B cell (primary cell): ENCODE measurements around the gene BIRC5. TPM values are rescaled to one million over a fixed set of nuclear protein-coding genes. Genes with fewer than 3 reads are reported as not detected.

Experiments used
- ATAC-seq: fragments of 200-7000 bp; cut with Tn5 transposase; one replicate; pipeline ENCODE4 v1.10.0; 2021; ENCODE audit warnings: low read depth, mild to moderate bottlenecking, moderate number of reproducible peaks, moderate library complexity
- CTCF ChIA-PET: fragments of 350-600 bp; sonication (Branson Sonifier 250); formaldehyde crosslinking; loops from one replicate; lab custom pipeline; 2021; ENCODE audit warnings: antibody characterized with exemption, inconsistent platforms; lab: Charles Lee
- POLR2A ChIA-PET: fragments of 350-600 bp; sonication (Branson Sonifier 250); formaldehyde crosslinking; loops from one replicate; lab custom pipeline; 2021; ENCODE audit warnings: antibody characterized with exemption; lab: Charles Lee
- DNase-seq: peaks from one replicate; pipeline ENCODE4 v3.0.0; 2013
- H2AFZ ChIP-seq: 2 replicates; pipeline ENCODE4 v1.6.1; 2012; ENCODE audit warnings: mild to moderate bottlenecking, low read depth, low read length; ENCODE audit not compliant: insufficient read depth, poor library complexity, severe bottlenecking
- H3K27ac ChIP-seq, 2 donors: 1 replicate in 1 of 2; 2 replicates in 1 of 2; pipeline ENCODE4 v1.5.1; 2012 to 2013; ENCODE audit warnings: low read length in 2 of 2, mild to moderate bottlenecking in 2 of 2, moderate library complexity in 1 of 2
- H3K27me3 ChIP-seq, 4 experiments: fragments of 200-600 bp in 1 of 4; sonication (generic) in 1 of 4; replicated peaks in 1 of 4; 1 replicate in 2 of 4; 2 replicates in 2 of 4; pipeline versions ENCODE4 v1.6.1 to v1.7.0; 2013 to 2016; ENCODE audit warnings: low read length in 3 of 4, mild to moderate bottlenecking in 2 of 4, mixed read lengths in 1 of 4, moderate library complexity in 1 of 4; ENCODE audit not compliant: insufficient read depth in 4 of 4, control insufficient read depth in 3 of 4; ENCODE audit errors: control extremely low read depth in 1 of 4
- H3K36me3 ChIP-seq, 2 experiments: replicated peaks in 1 of 2; 1 replicate in 1 of 2; 2 replicates in 1 of 2; pipeline versions ENCODE4 v1.6.1 to v1.7.1; 2013; ENCODE audit warnings: low read length in 1 of 2; ENCODE audit not compliant: insufficient read depth in 2 of 2, control insufficient read depth in 1 of 2; ENCODE audit errors: control extremely low read depth in 1 of 2, extremely low read depth in 1 of 2
- H3K4me1 ChIP-seq, 2 donors: fragments of 200-600 bp in 1 of 2; sonication (generic) in 1 of 2; 1 replicate in 1 of 2; 2 replicates in 1 of 2; pipeline versions ENCODE4 v1.5.1 to v1.6.1; 2013 to 2017; ENCODE audit warnings: low read length in 2 of 2; ENCODE audit not compliant: control insufficient read depth in 2 of 2, insufficient read depth in 2 of 2
- H3K4me2 ChIP-seq: replicated peaks from 2 replicates; pipeline ENCODE3; 2012; ENCODE audit warnings: mild to moderate bottlenecking, low read depth, low read length; ENCODE audit not compliant: poor library complexity, severe bottlenecking
- H3K4me3 ChIP-seq, 5 experiments: fragments of 200-600 bp in 1 of 5; sonication (generic) in 1 of 5; 1 replicate in 3 of 5; 2 replicates in 2 of 5; pipeline versions ENCODE4 v1.5.1 to v1.7.0; 2011 to 2016; ENCODE audit warnings: low read length in 4 of 5, mild to moderate bottlenecking in 4 of 5, low read depth in 2 of 5, control low read depth in 1 of 5, moderate library complexity in 1 of 5; ENCODE audit not compliant: insufficient read depth in 1 of 5; ENCODE audit errors: control extremely low read depth in 1 of 5, extremely low read depth in 1 of 5
- H3K79me2 ChIP-seq: fragments of 200-600 bp; sonication (generic); one replicate; pipeline ENCODE4 v1.6.0; 2016; ENCODE audit warnings: low read length; ENCODE audit not compliant: control insufficient read depth, insufficient read depth
- H3K9ac ChIP-seq: fragments of 200-600 bp; sonication (generic); 2 replicates; pipeline ENCODE4 v1.6.1; 2017; ENCODE audit warnings: mild to moderate bottlenecking, low read length, moderate library complexity
- H3K9me3 ChIP-seq, 3 donors: one replicate each; pipeline versions ENCODE4 v1.6.1 to v1.7.1; 2013; ENCODE audit warnings: low read length in 2 of 3; ENCODE audit not compliant: control insufficient read depth in 2 of 3, insufficient read depth in 1 of 3; ENCODE audit errors: control extremely low read depth in 1 of 3
- H4K20me1 ChIP-seq: 2 replicates; pipeline ENCODE4 v1.6.0; 2012; ENCODE audit warnings: mild to moderate bottlenecking, low read length; ENCODE audit not compliant: insufficient read depth, control insufficient read depth, poor library complexity, severe bottlenecking
- H3K27ac Mint-ChIP-seq: one replicate; pipeline ENCODE4 v1.8.0; 2021; ENCODE audit warnings: mixed read lengths
- H3K27me3 Mint-ChIP-seq: one replicate; pipeline ENCODE4 v1.8.0; 2021; ENCODE audit warnings: mixed read lengths
- H3K4me1 Mint-ChIP-seq: one replicate; pipeline ENCODE4 v1.8.0; 2021; ENCODE audit warnings: mixed read lengths
- H3K4me3 Mint-ChIP-seq: one replicate; pipeline ENCODE4 v1.8.0; 2021; ENCODE audit warnings: mixed read lengths
- H3K9me3 Mint-ChIP-seq: one replicate; pipeline ENCODE4 v1.8.0; 2022; ENCODE audit warnings: mixed read lengths; ENCODE audit not compliant: insufficient read depth
- CTCF ChIP-seq: fragments of 200-600 bp; IDR thresholded peaks from one replicate; pipeline ENCODE4 v1.8.0; 2022; ENCODE audit warnings: antibody characterized with exemption, mild to moderate bottlenecking
- EZH2 ChIP-seq: IDR thresholded peaks from 2 replicates; pipeline ENCODE4 v1.6.1; 2012; ENCODE audit warnings: borderline replicate concordance, low read depth, mild to moderate bottlenecking, moderate library complexity, low read length; ENCODE audit not compliant: insufficient read depth, poor library complexity, severe bottlenecking
- WGBS: methylation state at CpG from one replicate; pipeline ENCODE4 v1.1.5; 2013; ENCODE audit warnings: missing lambda C conversion rate; ENCODE audit not compliant: insufficient coverage; 5-methylcytosine and 5-hydroxymethylcytosine counted together
- intact Hi-C: fragments of 100-400 bp; cut with micrococcal nuclease; formaldehyde crosslinking; loops from one replicate; pipeline ENCODE4 v1.10.0; 2022
- polyA plus RNA-seq: library from polyadenylated mRNA; depleted of rRNA; stranded (reverse); fragments of >200 nt; gene quantifications from 2 replicates; pipeline ENCODE4 v1.2.3, GENCODE V29; 2012
- total RNA-seq, 2 donors: library from RNA; stranded (reverse); fragments of 120-200 nt in 1 of 2; gene quantifications; 1 replicate in 1 of 2; 2 replicates in 1 of 2; pipeline versions ENCODE4 v1.2.3 to v1.2.4, GENCODE V29; 2013 to 2022

BIRC5 gene
- total and polyA plus RNA-seq, 2 donors (not counting 1 experiment from before 2014, with no cell fraction given): 0.33 to 0.84 TPM

DNA sequence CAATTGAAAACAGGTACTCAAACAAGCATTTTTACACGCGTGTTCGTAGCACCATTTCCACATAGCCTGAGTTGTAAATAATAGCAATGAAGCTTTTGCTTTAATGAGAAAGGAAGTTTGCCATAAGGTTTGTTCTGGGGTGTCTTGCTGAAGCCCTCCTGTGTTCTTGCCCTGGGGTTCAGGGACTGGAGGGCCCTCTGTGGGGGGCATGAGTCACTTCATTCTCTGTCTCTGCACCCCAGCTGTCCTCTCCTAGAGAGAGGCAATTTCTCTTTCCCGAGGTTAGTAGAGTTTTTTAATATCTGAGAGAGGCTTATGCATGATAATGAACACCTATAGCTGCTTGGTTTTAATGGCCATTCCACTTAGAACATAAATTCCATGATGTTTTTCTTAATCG, 17.3 kb upstream of the BIRC5 start:
- Histone ChIP-seq H3K4me1 (peaks cover 3 to 15% of the 10 kb centered on the region in 2 donors), H3K27me3 (no peaks in the 10 kb centered on the region), H4K20me1 (no peaks in the 10 kb centered on the region), H3K9ac (no peak overlapping the region), H3K36me3 (no peaks in the 10 kb centered on the region), H3K79me2 (peaks cover 6% of the 10 kb centered on the region), H3K4me3 (no peak overlapping the region), H2AFZ (no peak overlapping the region), H3K27ac (no peak overlapping the region), H3K9me3 (peaks cover 0 to 4% (median 0%) of the 10 kb centered on the region in 3 donors), H3K4me2 (no peak overlapping the region)
- Mint-ChIP-seq H3K27me3 (no peaks in the 10 kb centered on the region), H3K9me3 (no peaks in the 10 kb centered on the region), H3K4me1 (peaks cover 14% of the 10 kb centered on the region), H3K27ac (no peak overlapping the region), H3K4me3 (no peak overlapping the region)
- TF ChIP-seq EZH2: no peak
- no peak for TF ChIP-seq CTCF
- intact Hi-C loops: no loop called here
- WGBS: no CpG with 5 or more reads among the region's 5 CpGs
- ChIA-PET CTCF (interaction anchor here (0.6 to 2.1 kb wide), 2 partner anchors 83 to 140 kb away, joined by 3 to 9 read pairs; no protein-coding TSS in a partner anchor), POLR2A (interaction anchor here (0.7 kb wide), 2 partner anchors 10 to 28 kb away, joined by 3 to 4 read pairs; no protein-coding TSS in a partner anchor)
- DNase-seq (no peak), ATAC-seq (no peak)

DNA sequence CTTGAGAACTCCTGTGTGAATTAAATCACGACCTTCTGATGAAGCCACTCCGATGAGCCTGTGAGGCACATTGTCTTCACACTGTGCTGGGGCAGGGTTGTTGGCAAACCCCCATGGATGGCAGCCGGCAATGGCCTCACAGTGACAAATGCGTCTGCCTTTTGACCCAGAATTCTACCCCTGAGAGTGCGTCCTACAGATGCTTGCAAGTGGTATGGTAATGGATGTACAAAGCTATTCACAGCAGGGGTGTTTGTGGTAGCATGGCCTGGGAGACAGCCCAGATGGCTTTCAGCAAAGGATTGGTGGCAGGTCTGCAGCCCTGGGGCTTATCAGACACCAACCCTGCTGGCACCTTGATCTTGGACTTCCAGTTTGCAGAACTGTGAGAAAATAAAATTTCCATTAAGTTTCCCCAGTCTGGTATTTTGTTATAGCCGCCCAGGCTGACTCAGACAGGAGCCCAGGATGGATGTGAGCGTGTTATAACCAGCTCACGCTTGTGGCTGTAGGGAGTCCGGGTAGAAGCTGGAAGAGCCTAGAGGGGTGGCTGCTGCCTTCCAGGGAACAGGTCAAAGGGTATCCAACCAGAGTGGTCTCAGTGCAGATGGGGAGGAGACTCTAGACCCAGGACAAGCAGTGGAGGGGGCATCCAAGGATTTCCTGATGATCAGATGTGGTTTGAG, 16.8 kb upstream of the BIRC5 start:
- no peak overlapping the region for H2AFZ ChIP-seq
- 95% methylated on average over 9 of the region's 9 CpGs for WGBS
- H3K27ac ChIP-seq: no peak overlapping the region
- no peak overlapping the region for H3K4me2 ChIP-seq
- CTCF ChIA-PET: interaction anchor here (1.1 to 2.1 kb wide), 2 partner anchors 21 to 84 kb away, joined by 3 to 9 read pairs; no protein-coding TSS in a partner anchor
- no peaks in the 10 kb centered on the region for H4K20me1 ChIP-seq
- no peaks in the 10 kb centered on the region for H3K36me3 ChIP-seq
- H3K9me3 ChIP-seq: peaks cover 0 to 4% (median 0%) of the 10 kb centered on the region in 3 donors
- H3K27me3 ChIP-seq: no peaks in the 10 kb centered on the region
- no peak for DNase-seq
- no peak for ATAC-seq
- POLR2A ChIA-PET: interaction anchor here (0.7 kb wide), 2 partner anchors 9 to 28 kb away, joined by 3 to 4 read pairs; no protein-coding TSS in a partner anchor
- H3K9me3 Mint-ChIP-seq: no peaks in the 10 kb centered on the region
- H3K27ac Mint-ChIP-seq: no peak overlapping the region
- no peaks in the 10 kb centered on the region for H3K27me3 Mint-ChIP-seq
- intact Hi-C loops: no loop called here
- H3K4me1 Mint-ChIP-seq: peaks cover 14% of the 10 kb centered on the region
- H3K79me2 ChIP-seq: peaks cover 6% of the 10 kb centered on the region
- TF ChIP-seq EZH2 (no peak), CTCF (no peak)
- peaks cover 3 to 15% of the 10 kb centered on the region in 2 donors for H3K4me1 ChIP-seq
- H3K9ac ChIP-seq: no peak overlapping the region
- H3K4me3 ChIP-seq: no peak overlapping the region
- peak overlapping the region; percentile 19 for H3K4me3 Mint-ChIP-seq
